ENCODE results near the gene SMIM35. TPM values are rescaled to one million over a fixed set of nuclear protein-coding genes. Genes with fewer than 3 reads are reported as not detected.

The SMIM35 gene
- total RNA-seq, result not detected in 2 replicates

GRCh38 chr11:118086913-118087768, at the start of gene SMIM35:
SMIM35 (minus strand) TSS chr11:118086963; CDS start chr11:118086757, 206 bp downstream.

GRCh38 chr11:118076754-118077281, 9.9 kb downstream of the SMIM35 start, which contains the start of gene TMPRSS4:
TMPRSS4 (plus strand) TSS chr11:118077078; CDS start chr11:118077303, 225 bp downstream.

GRCh38 chr11:117985953-117986887, 100.5 kb downstream of the SMIM35 start, which contains the start of gene IL10RA:
IL10RA (plus strand) TSS chr11:117986394; CDS start chr11:117986468, 74 bp downstream.

Other genes starting within 250 kb of the SMIM35 start
- gene FXYD6, start 210.3 kb downstream of the SMIM35 start, total RNA-seq, result under 0.01 and 0.38 TPM in 2 replicates
- not detected in 2 replicates for gene TMPRSS13, start 157.6 kb downstream of the SMIM35 start, total RNA-seq
- under 0.01 TPM in 1 of 2 replicates, not detected in the other for gene IL10RA, start 100.6 kb downstream of the SMIM35 start, total RNA-seq
- not detected in 2 replicates for gene TMPRSS4, start 9.9 kb downstream of the SMIM35 start, total RNA-seq
- under 0.01 and 0.06 TPM in 2 replicates for gene SCN4B, start 65.9 kb upstream of the SMIM35 start, total RNA-seq
- not detected in 2 replicates for gene SCN2B, start 89.7 kb upstream of the SMIM35 start, total RNA-seq
- 0.19 TPM in 1 of 2 replicates, not detected in the other for gene JAML, start 138.0 kb upstream of the SMIM35 start, total RNA-seq
- 5.1 and 6.0 TPM in 2 replicates for gene MPZL3, start 165.4 kb upstream of the SMIM35 start, total RNA-seq
- gene MPZL2, start 177.3 kb upstream of the SMIM35 start, total RNA-seq, result 41.0 and 78.2 TPM in 2 replicates
- gene CD3E, start 217.8 kb upstream of the SMIM35 start, total RNA-seq, result not detected in 2 replicates

All from bladder microvascular endothelial cell (primary cell).